Neural crest cell (in vitro differentiated cells): Measurements from ENCODE around the gene RPH3AL. TPM values are rescaled to one million over a fixed set of nuclear protein-coding genes. Genes with fewer than 3 reads are reported as not detected.

Source experiments
- DNase-seq: peaks from one replicate; pipeline ENCODE4 v3.0.0; 2021; ENCODE audit warnings: low read depth, mixed read lengths, low spot score
- H3K27ac Mint-ChIP-seq: one replicate; pipeline ENCODE4 v1.8.0; 2021; ENCODE audit warnings: mild to moderate bottlenecking, mixed read lengths; ENCODE audit not compliant: unreplicated experiment
- H3K27me3 Mint-ChIP-seq: 2 replicates; pipeline ENCODE4 v1.8.0; 2021; ENCODE audit warnings: low read depth, mild to moderate bottlenecking, mixed read lengths
- H3K36me3 Mint-ChIP-seq: 2 replicates; pipeline ENCODE4 v1.8.0; 2021; ENCODE audit warnings: low read depth, mild to moderate bottlenecking, mixed read lengths
- H3K4me1 Mint-ChIP-seq: 2 replicates; pipeline ENCODE4 v1.8.0; 2021; ENCODE audit warnings: mixed read lengths
- H3K4me3 Mint-ChIP-seq: one replicate; pipeline ENCODE4 v1.8.0; 2021; ENCODE audit warnings: mild to moderate bottlenecking, mixed read lengths
- H3K9me3 Mint-ChIP-seq: 2 replicates; pipeline ENCODE4 v1.8.0; 2021; ENCODE audit warnings: mixed read lengths
- total RNA-seq: library from RNA; stranded (reverse); gene quantifications from 2 replicates; pipeline ENCODE4 v1.2.1, GENCODE V29; 2021
- TF ChIP-seq, protein P1 (sequence below): fragments of 200-600 bp; sonication (generic); conservative IDR thresholded peaks from 2 replicates; pipeline ENCODE4 v1.5.0; 2021; ENCODE audit warnings: antibody characterized with exemption, mild to moderate bottlenecking

RPH3AL gene
- total RNA-seq, 1 donor from 2014 or later = 1.9 TPM

DNA sequence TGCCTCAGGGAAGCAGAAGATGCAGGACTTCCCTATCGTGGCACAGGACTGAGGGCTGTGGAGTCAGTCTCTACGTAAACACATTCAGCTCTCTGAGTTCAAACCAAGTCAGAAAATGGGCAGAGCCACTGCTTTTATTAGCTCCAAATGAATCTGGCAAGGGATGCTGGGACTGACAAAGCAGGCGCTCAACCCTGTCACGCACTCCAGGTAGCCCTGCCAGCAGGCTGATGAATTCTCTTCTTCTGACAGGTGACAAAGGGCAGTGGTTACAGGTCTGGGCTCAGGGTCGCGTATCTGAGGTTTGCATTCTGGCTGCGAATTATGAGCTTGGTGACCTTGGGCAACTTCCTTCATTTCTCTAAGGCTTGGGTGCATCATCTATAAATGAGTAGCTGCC, 9.4 kb downstream of the RPH3AL start:
- no peak for DNase-seq
- TF ChIP-seq, protein P1, sequence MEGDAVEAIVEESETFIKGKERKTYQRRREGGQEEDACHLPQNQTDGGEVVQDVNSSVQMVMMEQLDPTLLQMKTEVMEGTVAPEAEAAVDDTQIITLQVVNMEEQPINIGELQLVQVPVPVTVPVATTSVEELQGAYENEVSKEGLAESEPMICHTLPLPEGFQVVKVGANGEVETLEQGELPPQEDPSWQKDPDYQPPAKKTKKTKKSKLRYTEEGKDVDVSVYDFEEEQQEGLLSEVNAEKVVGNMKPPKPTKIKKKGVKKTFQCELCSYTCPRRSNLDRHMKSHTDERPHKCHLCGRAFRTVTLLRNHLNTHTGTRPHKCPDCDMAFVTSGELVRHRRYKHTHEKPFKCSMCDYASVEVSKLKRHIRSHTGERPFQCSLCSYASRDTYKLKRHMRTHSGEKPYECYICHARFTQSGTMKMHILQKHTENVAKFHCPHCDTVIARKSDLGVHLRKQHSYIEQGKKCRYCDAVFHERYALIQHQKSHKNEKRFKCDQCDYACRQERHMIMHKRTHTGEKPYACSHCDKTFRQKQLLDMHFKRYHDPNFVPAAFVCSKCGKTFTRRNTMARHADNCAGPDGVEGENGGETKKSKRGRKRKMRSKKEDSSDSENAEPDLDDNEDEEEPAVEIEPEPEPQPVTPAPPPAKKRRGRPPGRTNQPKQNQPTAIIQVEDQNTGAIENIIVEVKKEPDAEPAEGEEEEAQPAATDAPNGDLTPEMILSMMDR = no peak
- peaks cover 9% of the 10 kb centered on the region for H3K9me3 Mint-ChIP-seq
- H3K4me3 Mint-ChIP-seq = no peak overlapping the region
- H3K4me1 Mint-ChIP-seq = no peaks in the 10 kb centered on the region
- H3K36me3 Mint-ChIP-seq = peaks cover 5% of the 10 kb centered on the region
- H3K27ac Mint-ChIP-seq = no peak overlapping the region
- H3K27me3 Mint-ChIP-seq = peaks cover 14% of the 10 kb centered on the region

DNA sequence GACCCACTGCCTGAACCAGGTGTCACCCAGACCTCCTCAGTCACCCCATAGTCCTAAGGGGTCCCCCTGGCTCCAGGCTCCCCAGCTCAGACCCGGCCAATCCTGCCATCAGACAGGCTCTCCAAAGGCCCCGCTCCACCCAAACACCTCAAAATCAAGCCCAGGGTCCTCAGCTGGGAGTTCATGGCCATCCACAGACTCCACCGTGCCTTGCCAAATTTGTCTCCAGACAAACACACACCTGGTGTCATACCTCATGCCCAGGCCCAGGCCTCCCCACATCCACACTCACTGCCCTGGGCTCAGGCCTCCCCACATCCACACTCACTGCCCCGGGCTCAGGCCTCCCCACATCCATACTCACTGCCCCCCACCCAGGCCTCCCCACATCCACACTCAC, 12.5 kb downstream of the RPH3AL start:
- no peak overlapping the region for H3K27ac Mint-ChIP-seq
- H3K4me1 Mint-ChIP-seq = no peaks in the 10 kb centered on the region
- TF ChIP-seq, protein P1 = no peak
- peaks cover 5% of the 10 kb centered on the region for H3K36me3 Mint-ChIP-seq
- no peak for DNase-seq
- H3K9me3 Mint-ChIP-seq = peaks cover 9% of the 10 kb centered on the region
- peaks cover 29% of the 10 kb centered on the region for H3K27me3 Mint-ChIP-seq
- H3K4me3 Mint-ChIP-seq = no peak overlapping the region

DNA sequence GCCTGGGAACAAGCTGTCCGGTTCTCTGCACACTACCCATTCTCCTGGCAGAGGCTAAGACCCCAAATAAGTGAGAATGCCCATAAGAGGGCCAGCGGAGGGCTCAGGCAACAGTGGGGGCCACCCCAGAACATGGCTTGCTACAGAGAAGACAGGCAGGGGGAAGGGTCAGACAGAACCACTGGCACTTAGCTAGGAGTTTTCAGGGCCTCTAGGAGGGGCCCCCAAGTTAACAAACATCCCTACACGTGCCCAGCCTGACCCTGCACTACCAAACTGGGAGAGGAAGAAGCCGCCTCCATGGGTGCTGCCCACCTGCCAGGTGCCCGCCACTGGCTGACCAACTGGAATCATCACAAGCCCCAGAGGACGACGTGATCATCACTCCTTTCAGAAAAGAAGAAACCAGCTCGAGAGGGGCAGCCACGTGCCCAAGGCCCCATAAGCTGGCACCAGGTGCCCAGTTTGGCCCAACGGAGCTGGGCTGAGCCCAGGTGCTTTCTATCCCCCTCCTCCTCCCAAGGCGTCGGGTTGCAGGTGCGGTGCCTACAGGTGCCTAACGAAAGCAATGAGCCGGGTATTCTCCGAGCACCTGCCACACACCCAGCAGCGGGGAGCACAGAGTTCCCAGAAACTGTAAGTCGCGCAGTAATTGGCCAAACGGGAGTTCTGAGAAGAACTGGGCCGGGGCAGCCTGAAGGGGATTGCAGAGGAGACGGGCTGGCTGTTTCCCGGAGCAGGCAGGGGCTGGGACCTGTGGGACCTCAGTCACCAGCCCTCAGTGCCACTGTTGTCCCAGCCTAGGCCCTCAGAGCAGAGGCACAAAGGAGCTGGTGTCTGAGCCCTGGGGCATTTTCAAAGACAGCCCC, 13.2 kb downstream of the RPH3AL start:
- Mint-ChIP-seq H3K9me3 (peaks cover 7% of the 10 kb centered on the region), H3K27ac (no peak overlapping the region), H3K4me1 (no peaks in the 10 kb centered on the region), H3K27me3 (peaks cover 32% of the 10 kb centered on the region), H3K36me3 (peaks cover 3% of the 10 kb centered on the region), H3K4me3 (no peak overlapping the region)
- no peak for DNase-seq
- TF ChIP-seq, protein P1 = no peak

DNA sequence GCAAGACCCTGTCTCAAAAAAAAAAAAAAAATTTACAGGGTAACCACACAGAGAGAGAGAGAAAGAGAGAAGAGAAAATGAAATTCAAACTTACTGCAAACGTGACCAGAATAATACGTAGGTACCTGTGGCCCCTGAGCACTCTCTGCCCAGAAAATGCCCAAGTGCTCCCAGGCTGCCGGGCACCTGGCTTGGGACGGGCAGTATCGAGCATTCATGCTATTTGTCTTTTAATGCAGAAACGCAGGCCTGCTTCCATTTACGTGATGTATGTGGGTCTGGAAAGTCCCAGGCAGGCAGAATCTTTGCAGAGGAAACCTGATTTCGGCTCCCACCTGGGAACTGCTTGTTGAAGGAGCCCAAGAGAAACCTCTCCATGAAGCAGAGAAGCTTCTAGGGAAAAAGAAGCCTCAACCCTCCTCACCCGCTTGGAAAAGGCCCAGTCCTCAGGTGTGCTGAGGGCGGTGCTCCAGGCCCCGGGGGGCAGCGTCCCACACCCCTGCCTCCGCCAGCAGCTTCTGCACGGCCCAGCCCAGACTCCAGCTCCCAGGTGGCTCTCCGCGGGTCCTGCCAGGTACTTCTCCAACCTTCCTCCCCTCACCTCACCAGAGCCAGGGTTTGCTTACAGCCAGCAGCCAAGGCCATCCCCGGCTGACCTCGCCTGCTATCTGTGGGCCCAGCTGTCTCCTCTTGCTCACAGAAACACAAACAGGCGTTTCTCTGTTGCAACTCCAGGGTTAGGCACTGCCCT, 14.0 kb downstream of the RPH3AL start:
- TF ChIP-seq, protein P1 = no peak
- H3K4me3 Mint-ChIP-seq = no peak overlapping the region
- H3K27me3 Mint-ChIP-seq = peaks cover 37% of the 10 kb centered on the region
- H3K36me3 Mint-ChIP-seq = no peaks in the 10 kb centered on the region
- peaks cover 7% of the 10 kb centered on the region for H3K4me1 Mint-ChIP-seq
- DNase-seq = no peak
- no peak overlapping the region for H3K27ac Mint-ChIP-seq
- H3K9me3 Mint-ChIP-seq = no peaks in the 10 kb centered on the region

DNA sequence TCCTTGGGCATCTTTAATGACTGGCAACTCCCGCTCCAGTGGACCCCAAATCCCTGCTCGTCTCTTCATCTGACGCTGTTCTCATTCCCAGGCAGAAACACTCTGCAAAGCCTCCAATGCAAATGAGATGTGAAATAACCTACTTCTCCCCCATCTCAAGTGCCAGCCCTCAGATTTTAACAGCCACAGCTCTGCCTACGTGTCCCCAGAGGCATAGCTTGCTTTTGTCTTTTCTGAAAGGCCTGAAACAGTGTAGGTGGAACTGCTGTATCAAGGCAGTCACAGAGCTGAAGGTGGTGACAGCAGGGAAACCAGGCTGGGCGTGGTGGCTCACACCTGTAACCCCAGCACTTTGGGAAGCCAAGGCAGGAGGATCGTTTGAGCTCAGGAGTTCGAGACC, 14.7 kb downstream of the RPH3AL start:
- no peaks in the 10 kb centered on the region for H3K36me3 Mint-ChIP-seq
- no peak for DNase-seq
- H3K27ac Mint-ChIP-seq = no peak overlapping the region
- H3K9me3 Mint-ChIP-seq = no peaks in the 10 kb centered on the region
- H3K4me1 Mint-ChIP-seq = peaks cover 11% of the 10 kb centered on the region
- TF ChIP-seq, protein P1 = no peak
- H3K27me3 Mint-ChIP-seq = peaks cover 37% of the 10 kb centered on the region
- H3K4me3 Mint-ChIP-seq = no peak overlapping the region
